ENCODE measurements around the gene AQP12A. TPM values are rescaled to one million over a fixed set of nuclear protein-coding genes. Genes with fewer than 3 reads are reported as not detected.

The AQP12A gene
- polyA plus RNA-seq, 2 of the 4 experiments (the other 2 are of a cell fraction) = not detected

GRCh38 chr2:240724431-240724830 lies 32.8 kb downstream of the AQP12A start:
- ATAC-seq (no peak), DNase-seq (ENCODE audit: low read depth in 1 of 2, low spot score in 1 of 2) (no peak), FAIRE-seq (no peak)
- H3K9me3 ChIP-seq = no peaks in the 10 kb centered on the region
- no peak overlapping the region for H3K4me2 ChIP-seq
- ChIA-PET CTCF (interaction anchor here (1.5 kb wide), 1 partner anchor 14 kb away, joined by 4 read pairs; no protein-coding TSS in a partner anchor), POLR2A (no interaction called here)
- no peak for TF ChIP-seq POLR2A (IDR thresholded peaks at IDR 0.05; ENCODE audit: low read length)
- no peak for TF ChIP-seq MAZ (IDR thresholded peaks at IDR 0.05; ENCODE audit: borderline replicate concordance, low read depth, low read length)
- TF ChIP-seq NPAS2 (CRISPR knock-in tag; IDR thresholded peaks at IDR 0.05; ENCODE audit: borderline replicate concordance) = no peak
- TF ChIP-seq KDM1A (IDR thresholded peaks at IDR 0.05; ENCODE audit: low read depth) = no peak
- no peak for TF ChIP-seq SMC3 (IDR thresholded peaks at IDR 0.05)
- TF ChIP-seq BCL3 (IDR thresholded peaks at IDR 0.05) = no peak
- no peak for TF ChIP-seq NR3C1 (IDR thresholded peaks at IDR 0.05)
- TF ChIP-seq RCOR1 (IDR thresholded peaks at IDR 0.05; ENCODE audit: low read depth, low read length) = no peak
- no peak for TF ChIP-seq EHF (CRISPR knock-in tag; IDR thresholded peaks at IDR 0.05)
- TF ChIP-seq E2F6 (IDR thresholded peaks at IDR 0.05; ENCODE audit: borderline replicate concordance, low read depth) = no peak
- no peak for TF ChIP-seq EHMT2 (IDR thresholded peaks at IDR 0.05; ENCODE audit: low read depth)
- TF ChIP-seq CBX2 (IDR thresholded peaks at IDR 0.05; ENCODE audit: borderline replicate concordance, low read depth) = no peak
- no peak overlapping the region for H3K27ac ChIP-seq
- H3K4me1 ChIP-seq = no peaks in the 10 kb centered on the region
- 73% methylated on average over 9 of the region's 10 CpGs for WGBS (ENCODE audit: missing lambda C conversion rate)
- no peak overlapping the region for H3K4me3 ChIP-seq

- no peaks in the 10 kb centered on the region for H3K9me3 ChIP-seq
- no peak for ATAC-seq
- no peak for DNase-seq (ENCODE audit: low read depth in 1 of 2, low spot score in 1 of 2)
- no peaks in the 10 kb centered on the region for H3K4me1 ChIP-seq
- 64% methylated on average over 11 of the region's 12 CpGs for WGBS (ENCODE audit: missing lambda C conversion rate)
- TF ChIP-seq NPAS2 (CRISPR knock-in tag; IDR thresholded peaks at IDR 0.05; ENCODE audit: borderline replicate concordance) (no peak), NR3C1 (IDR thresholded peaks at IDR 0.05) (no peak), HOXA7 (CRISPR knock-in tag; IDR thresholded peaks at IDR 0.05) (no peak), HMGXB4 (CRISPR knock-in tag; IDR thresholded peaks at IDR 0.05; ENCODE audit: borderline replicate concordance) (no peak), PHF8 (IDR thresholded peaks at IDR 0.05; ENCODE audit: borderline replicate concordance, low read depth) (no peak), HES2 (IDR thresholded peaks at IDR 0.05) (no peak), RNF2 (IDR thresholded peaks at IDR 0.05; ENCODE audit: borderline replicate concordance, low read depth) (no peak), CTCF (IDR thresholded peaks at IDR 0.05) (no peak), ZSCAN20 (CRISPR knock-in tag; IDR thresholded peaks at IDR 0.05) (no peak), SREBF2 (IDR thresholded peaks at IDR 0.05) (no peak), TP53 (CRISPR knock-in tag; IDR thresholded peaks at IDR 0.05) (no peak), CEBPB (IDR thresholded peaks at IDR 0.05) (no peak)
- H3K27ac ChIP-seq = no peak overlapping the region
- H3K4me3 ChIP-seq = no peak overlapping the region
- ChIA-PET CTCF (no interaction called here), POLR2A (no interaction called here)
- no peak overlapping the region for H3K4me2 ChIP-seq
- FAIRE-seq = no peak
Observed at GRCh38 chr2:240725266-240725665, 33.6 kb downstream of the AQP12A start.
